Endothelial cell of umbilical vein (primary cell): ENCODE measurements around the gene SLITRK3. TPM values are rescaled to one million over a fixed set of nuclear protein-coding genes. Genes with fewer than 3 reads are reported as not detected.

Experiments used
- BruUV-seq: library from RNA; stranded (reverse); fragments of 400-500 nt; replicated peaks from 2 replicates; lab custom pipeline; 2021; lab: Mats Ljungman, UMichigan
- CTCF ChIA-PET: fragments of 300-600, 350-600 bp; sonication (Branson Sonifier 250); formaldehyde crosslinking; loops from one replicate; lab custom pipeline; 2021; ENCODE audit warnings: antibody characterized with exemption, inconsistent platforms; lab: Charles Lee
- POLR2A ChIA-PET: fragments of 300-600, 350-600 bp; sonication (Branson Sonifier 250); formaldehyde crosslinking; loops from one replicate; lab custom pipeline; 2021; ENCODE audit warnings: antibody characterized with exemption, inconsistent platforms; lab: Charles Lee
- DNase-seq: peaks from one replicate; pipeline ENCODE4 v3.0.0-alpha.2; 2011; ENCODE audit warnings: low read depth, low spot score
- FAIRE-seq: peaks from 2 replicates; lab custom pipeline; 2011; peaks lifted over from hg19 to GRCh38; lab: Jason Lieb, UNC
- H2AFZ ChIP-seq: 2 replicates; pipeline ENCODE4 v1.6.0; 2012; ENCODE audit warnings: low read depth, low read length, control low read depth, inconsistent platforms
- H3K27ac ChIP-seq: 2 replicates; pipeline ENCODE4 v1.5.1; 2011; ENCODE audit warnings: low read depth, mild to moderate bottlenecking, control low read depth, low read length, moderate library complexity; ENCODE audit not compliant: insufficient read depth
- H3K27me3 ChIP-seq, 2 experiments: 2 replicates each; pipeline versions ENCODE4 v1.6.0 to v1.6.1; 2011; ENCODE audit warnings: low read length in 2 of 2, mixed read lengths in 1 of 2; ENCODE audit not compliant: control insufficient read depth in 2 of 2, insufficient read depth in 2 of 2
- H3K36me3 ChIP-seq, 2 experiments: 2 replicates in 1 of 2; 3 replicates in 1 of 2; pipeline ENCODE4 v1.5.1; 2011; ENCODE audit warnings: low read length in 2 of 2, mild to moderate bottlenecking in 1 of 2, moderate library complexity in 1 of 2; ENCODE audit not compliant: control insufficient read depth in 2 of 2, insufficient read depth in 2 of 2; ENCODE audit errors: extremely low read depth in 1 of 2
- H3K4me1 ChIP-seq: 3 replicates; pipeline ENCODE4 v1.5.1; 2011; ENCODE audit warnings: mild to moderate bottlenecking, low read length; ENCODE audit not compliant: control insufficient read depth, insufficient read depth; ENCODE audit errors: extremely low read depth
- H3K4me2 ChIP-seq: 2 replicates; pipeline ENCODE4 v1.6.1; 2011; ENCODE audit warnings: low read length, control low read depth, mixed read lengths; ENCODE audit not compliant: insufficient read depth
- H3K4me3 ChIP-seq, 3 experiments: fragments of 200-600 bp in 1 of 3; sonication (generic), shearing (Covaris generic) in 1 of 3; replicated peaks in 1 of 3; 2 replicates each; pipeline ENCODE4 v1.5.1; 2011 to 2016; ENCODE audit warnings: control low read depth in 3 of 3, low read length in 3 of 3, mild to moderate bottlenecking in 2 of 3, inconsistent platforms in 1 of 3, low read depth in 1 of 3, moderate library complexity in 1 of 3; ENCODE audit not compliant: insufficient read depth in 1 of 3
- H3K79me2 ChIP-seq: 2 replicates; pipeline ENCODE4 v1.6.0; 2012; ENCODE audit warnings: low read length, inconsistent platforms; ENCODE audit not compliant: control insufficient read depth, insufficient read depth
- H3K9ac ChIP-seq: replicated peaks from 2 replicates; pipeline ENCODE3; 2011; ENCODE audit warnings: low read length, control low read depth; ENCODE audit not compliant: insufficient read depth; ENCODE audit errors: extremely low read depth
- H3K9me1 ChIP-seq: replicated peaks from 3 replicates; pipeline ENCODE4 v1.6.0; 2011; ENCODE audit warnings: mild to moderate bottlenecking, low read length; ENCODE audit not compliant: control insufficient read depth, insufficient read depth; ENCODE audit errors: extremely low read depth
- H3K9me3 ChIP-seq: replicated peaks from 2 replicates; pipeline ENCODE4 v1.5.1; 2012; ENCODE audit warnings: low read length, inconsistent platforms; ENCODE audit not compliant: control insufficient read depth, insufficient read depth
- H4K20me1 ChIP-seq: replicated peaks from 2 replicates; pipeline ENCODE3; 2011; ENCODE audit warnings: mild to moderate bottlenecking, low read length; ENCODE audit not compliant: control insufficient read depth, insufficient read depth; ENCODE audit errors: extremely low read depth
- CTCF ChIP-seq, 2 donors: IDR thresholded peaks; 1 replicate in 1 of 2; 2 replicates in 1 of 2; pipeline ENCODE4 v1.5.1; 2011; ENCODE audit warnings: low read length in 2 of 2, mild to moderate bottlenecking in 2 of 2, moderate library complexity in 2 of 2, control low read depth in 1 of 2, inconsistent platforms in 1 of 2, low read depth in 1 of 2; ENCODE audit not compliant: insufficient read depth in 1 of 2; ENCODE audit errors: extremely low read depth in 1 of 2
- EZH2 ChIP-seq: IDR thresholded peaks from 2 replicates; pipeline ENCODE4 v1.6.1; 2012; ENCODE audit warnings: borderline replicate concordance, low read depth, mild to moderate bottlenecking, moderate library complexity, low read length, inconsistent platforms; ENCODE audit not compliant: severe bottlenecking
- FOS ChIP-seq: IDR thresholded peaks from 2 replicates; pipeline ENCODE4 v1.6.1; 2011; ENCODE audit warnings: mild to moderate bottlenecking, low read length, moderate library complexity, borderline replicate concordance; ENCODE audit not compliant: insufficient read depth
- GATA2 ChIP-seq: IDR thresholded peaks from 2 replicates; pipeline ENCODE4 v1.7.0; 2011; ENCODE audit warnings: low read depth, mild to moderate bottlenecking, moderate library complexity, mixed read lengths, low read length; ENCODE audit not compliant: insufficient read length, insufficient read depth
- JUN ChIP-seq: IDR thresholded peaks from 2 replicates; pipeline ENCODE4 v1.6.1; 2011; ENCODE audit warnings: borderline replicate concordance, low read depth; ENCODE audit not compliant: insufficient read length, insufficient read depth
- MAX ChIP-seq: IDR thresholded peaks from 2 replicates; pipeline ENCODE4 v1.6.1; 2011; ENCODE audit not compliant: insufficient read depth, insufficient read length
- MYC ChIP-seq: IDR thresholded peaks from one replicate; pipeline ENCODE4 v1.6.1; 2011; ENCODE audit warnings: mild to moderate bottlenecking, low read depth, low read length
- POLR2A ChIP-seq: IDR thresholded peaks from 2 replicates; pipeline ENCODE4 v1.6.1; 2012; ENCODE audit warnings: low read depth, mild to moderate bottlenecking, control low read depth, low read length
- POLR2AphosphoS5 ChIP-seq: IDR thresholded peaks from 2 replicates; pipeline ENCODE4 v1.6.1; 2012; ENCODE audit warnings: low read depth, mild to moderate bottlenecking, control low read depth, low read length, moderate library complexity; ENCODE audit not compliant: insufficient read depth
- dilution Hi-C: fragments of 300-500 bp; cut with MboI; formaldehyde crosslinking; loops from one replicate; pipeline ENCODE4 v1.15.0; 2019; ENCODE audit warnings: low sequenced_read_pairs; ENCODE audit not compliant: extremely low pct_ligation_motif_present
- intact Hi-C: fragments of 100-400 bp; cut with micrococcal nuclease; formaldehyde crosslinking; loops from one replicate; pipeline ENCODE4 v1.10.0; 2022
- polyA plus RNA-seq, 4 experiments: library from polyadenylated mRNA; depleted of rRNA in 3 of 4; stranded (reverse) in 3 of 4; unstranded in 1 of 4; fragments of >200 nt; gene quantifications; 2 replicates each; pipeline versions ENCODE4 v1.2.1 to v1.2.3, GENCODE V29; 2011 to 2012; ENCODE audit warnings: missing spikeins in 1 of 4
- total RNA-seq: library from RNA; stranded (reverse); gene quantifications from 2 replicates; pipeline ENCODE4 v1.2.3, GENCODE V29; 2021

Gene SLITRK3
- total and polyA plus RNA-seq, 2 donors (not counting 3 experiments of a cell fraction or from before 2014, with no cell fraction given), result not detected

- no peaks in the 10 kb centered on the region for H3K9me3 ChIP-seq
- BruUV-seq, result no TSS peak
- no peaks in the 10 kb centered on the region for H4K20me1 ChIP-seq
- no peaks in the 10 kb centered on the region for H3K9me1 ChIP-seq
- DNase-seq (no peak), FAIRE-seq (no peak)
- H3K4me3 ChIP-seq, result no peak overlapping the region
- POLR2A ChIA-PET, result no interaction called here
- TF ChIP-seq MAX (no peak), JUN (no peak), FOS (no peak), EZH2 (no peak), POLR2AphosphoS5 (no peak), GATA2 (no peak), CTCF (IDR thresholded peaks at IDR 0.05; ENCODE audit: extremely low read depth in 1 of 2, insufficient read depth in 1 of 2, low read depth in 1 of 2, low read length in 2 of 2) (no peak), MYC (no peak), POLR2A (no peak)
- intact Hi-C loops (no loop called here), dilution Hi-C loops (no loop called here)
- H3K36me3 ChIP-seq, result no peaks in the 10 kb centered on the region
- no peak overlapping the region for H2AFZ ChIP-seq
- CTCF ChIA-PET, result no interaction called here
- H3K79me2 ChIP-seq, result no peaks in the 10 kb centered on the region
- H3K9ac ChIP-seq, result no peak overlapping the region
- H3K27me3 ChIP-seq, result no peaks in the 10 kb centered on the region
- no peaks in the 10 kb centered on the region for H3K4me1 ChIP-seq
- H3K27ac ChIP-seq, result no peak overlapping the region
- H3K4me2 ChIP-seq, result no peak overlapping the region
These were observed 14.6 kb downstream of the SLITRK3 start for GRCh38 chr3:165181556-165181955.
